PFSK-1 (cell line): Measurements from ENCODE around the gene SMTN.

Source experiments
- POLR2AphosphoS5 ChIP-seq: IDR thresholded peaks from 2 replicates; pipeline ENCODE4 v1.6.1; 2012; ENCODE audit warnings: low read depth, mild to moderate bottlenecking, control low read depth, low read length, moderate library complexity
- REST ChIP-seq, 2 experiments: IDR thresholded peaks; 2 replicates each; pipeline versions ENCODE4 v1.6.1 to v1.8.0; 2011 to 2012; ENCODE audit warnings: low read depth in 2 of 2, low read length in 2 of 2, control low read depth in 1 of 2, inconsistent platforms in 1 of 2, mild to moderate bottlenecking in 1 of 2, moderate library complexity in 1 of 2; ENCODE audit not compliant: insufficient read depth in 1 of 2
- SIN3A ChIP-seq: IDR thresholded peaks from 2 replicates; pipeline ENCODE4 v1.6.1; 2012; ENCODE audit warnings: mild to moderate bottlenecking, low read length, moderate library complexity, borderline replicate concordance; ENCODE audit not compliant: insufficient read depth
- TAF1 ChIP-seq: IDR thresholded peaks from 2 replicates; pipeline ENCODE4 v1.6.1; 2012; ENCODE audit warnings: low read length, control low read depth, borderline replicate concordance; ENCODE audit not compliant: insufficient read depth

GRCh38 chr22:31102441-31103081 lies 21.4 kb downstream of the SMTN start:
- TF ChIP-seq POLR2AphosphoS5 (no peak), TAF1 (no peak), SIN3A (no peak), REST (IDR thresholded peaks at IDR 0.05; ENCODE audit: insufficient read depth in 1 of 2, low read depth in 2 of 2, low read length in 2 of 2) (no peak)
